Prostate gland (tissue), 2 donors: ENCODE measurements around the gene VENTX. TPM values are rescaled to one million over a fixed set of nuclear protein-coding genes. Genes with fewer than 3 reads are reported as not detected.

Experiments used
- DNase-seq: peaks from one replicate; pipeline ENCODE4 v3.0.0-alpha.2; 2019; ENCODE audit warnings: low spot score
- H3K27ac ChIP-seq, 2 donors: fragments of 200-600 bp; sonication (generic); 2 replicates each; pipeline ENCODE4 v1.5.1; 2017 to 2019
- H3K27me3 ChIP-seq: fragments of 200-600 bp; sonication (generic); replicated peaks from 2 replicates; pipeline ENCODE4 v1.5.1; 2019; ENCODE audit not compliant: insufficient read depth
- H3K36me3 ChIP-seq, 2 donors: fragments of 200-600 bp; sonication (generic); 1 replicate in 1 of 2; 2 replicates in 1 of 2; pipeline versions ENCODE4 v1.5.1 to v1.8.1; 2017 to 2019
- H3K4me1 ChIP-seq: fragments of 200-600 bp; sonication (generic); replicated peaks from 2 replicates; pipeline ENCODE4 v1.5.1; 2019
- H3K4me3 ChIP-seq, 2 donors: fragments of 200-600 bp; sonication (generic); 2 replicates each; pipeline ENCODE4 v1.5.1; 2017 to 2019
- H3K9me3 ChIP-seq: fragments of 200-600 bp; sonication (generic); 2 replicates; pipeline ENCODE4 v1.5.1; 2017
- POLR2A ChIP-seq: fragments of 450-650 bp; IDR thresholded peaks from one replicate; pipeline ENCODE4 v1.6.1; 2016; ENCODE audit warnings: antibody characterized with exemption, mild to moderate bottlenecking
- POLR2AphosphoS5 ChIP-seq: sonication (generic); formaldehyde crosslinking; IDR thresholded peaks from one replicate; pipeline ENCODE4 v1.6.1; 2017; ENCODE audit warnings: antibody characterized with exemption
- WGBS: methylation state at CpG from one replicate; pipeline ENCODE4 v1.1.5; 2018; 5-methylcytosine and 5-hydroxymethylcytosine counted together
- intact Hi-C: fragments of 100-400 bp; cut with DNase I; formaldehyde crosslinking; loops from one replicate; pipeline ENCODE4 v1.14.2; 2022
- total RNA-seq, 2 donors: library from RNA; depleted of rRNA; stranded (reverse); fragments of >200 nt; gene quantifications; one replicate each; pipeline ENCODE4 v1.1.0, GENCODE V29; 2016
- TF ChIP-seq, protein P1 (sequence below), 4 experiments: fragments of 200-600 bp in 2 of 4; fragments of 450-650 bp in 2 of 4; sonication (generic) in 2 of 4; IDR thresholded peaks; 1 replicate in 3 of 4; 2 replicates in 1 of 4; pipeline ENCODE4 v1.5.1; 2016 to 2019; ENCODE audit warnings: antibody characterized with exemption in 4 of 4, mild to moderate bottlenecking in 2 of 4, moderate library complexity in 2 of 4

Gene VENTX
- total RNA-seq, 2 donors from 2014 or later: 0.18 to 1.8 TPM

DNA sequence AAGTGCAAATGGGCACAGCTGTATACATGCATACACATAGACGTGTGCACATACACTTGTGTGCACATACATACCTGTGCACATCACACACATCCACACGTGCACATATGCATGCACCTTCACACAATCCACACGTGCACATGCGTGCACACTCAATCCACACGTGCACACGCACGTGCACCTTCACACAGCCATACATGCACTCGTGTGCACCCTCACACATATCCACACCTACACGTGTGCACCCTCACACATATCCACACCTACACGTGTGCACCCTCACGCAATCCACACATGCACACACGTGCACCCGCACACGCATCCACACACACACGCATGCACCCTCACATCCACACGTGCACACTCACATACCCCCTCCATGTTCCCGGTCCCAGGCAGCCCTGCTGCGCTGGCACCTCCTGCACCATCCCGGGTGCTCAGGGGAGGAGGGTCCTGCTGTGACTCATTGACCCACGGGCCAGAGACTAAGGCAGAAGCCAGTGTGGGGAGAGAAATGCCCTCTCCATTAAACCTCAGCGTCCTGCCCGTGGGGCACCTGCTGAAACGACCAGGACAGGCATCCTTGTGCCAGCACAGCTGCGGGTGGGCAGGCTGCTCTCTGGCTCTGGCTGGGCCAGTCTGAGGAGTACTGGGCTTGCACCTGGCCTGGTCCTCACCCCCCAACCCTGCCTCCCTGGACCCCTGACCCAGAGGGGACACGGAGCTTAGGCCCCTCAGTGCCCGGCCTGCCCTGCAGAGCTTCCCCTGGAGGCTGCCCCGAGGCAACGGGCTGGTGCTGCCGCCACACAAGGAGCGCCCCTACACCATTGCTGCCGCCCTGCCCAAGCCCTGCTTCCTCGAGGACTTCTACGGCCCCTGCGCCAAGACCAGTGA is 25.4 kb upstream of the VENTX start:
- H3K4me1 ChIP-seq: no peaks in the 10 kb centered on the region
- intact Hi-C loops: no loop called here
- no peaks in the 10 kb centered on the region for H3K36me3 ChIP-seq
- WGBS: 88% methylated on average over 34 of the region's 34 CpGs
- TF ChIP-seq POLR2AphosphoS5 (no peak), POLR2A (no peak)
- TF ChIP-seq, protein P1, sequence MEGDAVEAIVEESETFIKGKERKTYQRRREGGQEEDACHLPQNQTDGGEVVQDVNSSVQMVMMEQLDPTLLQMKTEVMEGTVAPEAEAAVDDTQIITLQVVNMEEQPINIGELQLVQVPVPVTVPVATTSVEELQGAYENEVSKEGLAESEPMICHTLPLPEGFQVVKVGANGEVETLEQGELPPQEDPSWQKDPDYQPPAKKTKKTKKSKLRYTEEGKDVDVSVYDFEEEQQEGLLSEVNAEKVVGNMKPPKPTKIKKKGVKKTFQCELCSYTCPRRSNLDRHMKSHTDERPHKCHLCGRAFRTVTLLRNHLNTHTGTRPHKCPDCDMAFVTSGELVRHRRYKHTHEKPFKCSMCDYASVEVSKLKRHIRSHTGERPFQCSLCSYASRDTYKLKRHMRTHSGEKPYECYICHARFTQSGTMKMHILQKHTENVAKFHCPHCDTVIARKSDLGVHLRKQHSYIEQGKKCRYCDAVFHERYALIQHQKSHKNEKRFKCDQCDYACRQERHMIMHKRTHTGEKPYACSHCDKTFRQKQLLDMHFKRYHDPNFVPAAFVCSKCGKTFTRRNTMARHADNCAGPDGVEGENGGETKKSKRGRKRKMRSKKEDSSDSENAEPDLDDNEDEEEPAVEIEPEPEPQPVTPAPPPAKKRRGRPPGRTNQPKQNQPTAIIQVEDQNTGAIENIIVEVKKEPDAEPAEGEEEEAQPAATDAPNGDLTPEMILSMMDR (IDR thresholded peaks at IDR 0.05): no peak
- H3K4me3 ChIP-seq: no peak overlapping the region
- H3K9me3 ChIP-seq: no peaks in the 10 kb centered on the region
- DNase-seq: no peak
- no peaks in the 10 kb centered on the region for H3K27me3 ChIP-seq
- no peak overlapping the region for H3K27ac ChIP-seq

DNA sequence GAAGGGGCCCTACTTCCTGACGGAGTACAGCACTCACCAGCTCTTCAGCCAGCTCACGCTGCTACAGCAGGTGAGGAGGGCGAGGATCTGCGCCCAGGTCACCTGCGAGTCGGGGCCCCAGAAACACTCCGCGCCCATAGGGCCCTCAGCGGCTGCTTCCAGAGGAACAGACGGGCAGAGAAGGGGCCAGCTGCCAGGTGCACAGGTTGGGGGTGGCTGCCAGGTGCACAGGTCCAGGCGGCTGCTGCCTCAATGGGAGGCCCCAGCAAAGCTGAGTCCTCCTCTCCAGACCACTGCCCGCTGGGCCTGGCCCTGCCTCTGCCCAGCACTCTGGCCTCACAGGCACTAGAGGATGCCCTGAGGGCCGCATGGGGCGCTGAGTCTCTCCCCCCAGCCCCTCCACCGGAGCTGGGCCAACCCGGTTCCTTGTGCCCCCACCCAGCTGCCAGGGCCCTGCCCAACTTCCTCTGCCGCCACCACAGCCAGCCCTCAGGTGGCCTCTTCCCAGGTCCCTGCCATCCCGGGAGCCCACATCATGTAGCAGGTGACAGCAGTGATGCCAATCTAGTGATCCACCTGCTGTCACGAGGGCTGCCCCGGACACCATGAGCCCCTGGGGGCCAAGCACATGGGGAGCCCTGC is 24.7 kb upstream of the VENTX start:
- WGBS: 85% methylated on average over 11 of the region's 20 CpGs
- no peak for DNase-seq
- H3K27me3 ChIP-seq: no peaks in the 10 kb centered on the region
- no peaks in the 10 kb centered on the region for H3K9me3 ChIP-seq
- intact Hi-C loops: no loop called here
- TF ChIP-seq POLR2A (no peak), POLR2AphosphoS5 (no peak)
- TF ChIP-seq, protein P1 (IDR thresholded peaks at IDR 0.05): no peak
- H3K4me3 ChIP-seq: no peak overlapping the region
- no peaks in the 10 kb centered on the region for H3K4me1 ChIP-seq
- no peak overlapping the region for H3K27ac ChIP-seq
- no peaks in the 10 kb centered on the region for H3K36me3 ChIP-seq

DNA sequence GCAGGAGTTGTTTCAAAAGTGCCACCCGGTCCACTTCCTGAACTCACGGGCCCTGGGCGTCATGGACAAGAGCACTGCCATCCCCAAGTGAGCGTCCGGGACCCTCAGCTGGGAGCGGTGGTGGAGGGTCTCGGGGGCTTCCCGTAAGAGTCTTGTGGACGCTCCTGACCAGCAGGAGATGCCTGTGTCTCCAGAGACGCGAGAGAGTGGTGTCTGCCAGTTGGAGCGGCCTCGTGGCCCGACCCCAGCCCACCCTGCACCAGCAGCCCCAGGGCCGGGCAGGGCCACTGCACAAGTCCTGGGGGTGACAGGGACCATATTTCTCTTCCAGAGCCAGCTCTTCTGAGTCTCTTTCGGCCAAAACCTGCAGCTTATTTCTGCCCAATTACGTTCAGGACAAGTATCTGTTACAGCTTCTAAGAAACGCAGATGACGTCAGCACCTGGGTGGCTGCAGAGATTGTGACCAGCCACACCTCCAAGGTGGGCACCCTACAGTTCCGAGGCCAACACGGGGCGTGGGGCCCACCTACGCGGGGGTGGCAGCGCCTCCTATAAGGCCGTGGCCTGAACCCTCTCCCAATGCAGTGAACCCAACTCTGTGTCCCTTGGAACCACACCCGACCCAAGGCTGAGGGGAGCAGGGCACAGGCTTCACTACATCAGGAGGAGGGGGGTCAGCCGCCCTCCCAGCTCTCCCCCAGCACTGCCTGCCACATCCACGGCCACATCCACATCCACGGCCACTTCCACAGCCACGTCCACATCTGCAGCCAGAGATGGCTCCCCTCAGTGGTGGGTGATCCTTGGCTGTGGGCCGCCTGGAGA is 23.8 kb upstream of the VENTX start:
- Histone ChIP-seq H3K27ac (no peak overlapping the region), H3K4me1 (no peaks in the 10 kb centered on the region), H3K4me3 (no peak overlapping the region), H3K9me3 (no peaks in the 10 kb centered on the region), H3K36me3 (no peaks in the 10 kb centered on the region), H3K27me3 (no peaks in the 10 kb centered on the region)
- intact Hi-C loops: no loop called here
- TF ChIP-seq, protein P1 (IDR thresholded peaks at IDR 0.05): no peak
- TF ChIP-seq POLR2AphosphoS5 (no peak), POLR2A (no peak)
- WGBS: 88% methylated on average over 30 of the region's 32 CpGs
- no peak for DNase-seq

DNA sequence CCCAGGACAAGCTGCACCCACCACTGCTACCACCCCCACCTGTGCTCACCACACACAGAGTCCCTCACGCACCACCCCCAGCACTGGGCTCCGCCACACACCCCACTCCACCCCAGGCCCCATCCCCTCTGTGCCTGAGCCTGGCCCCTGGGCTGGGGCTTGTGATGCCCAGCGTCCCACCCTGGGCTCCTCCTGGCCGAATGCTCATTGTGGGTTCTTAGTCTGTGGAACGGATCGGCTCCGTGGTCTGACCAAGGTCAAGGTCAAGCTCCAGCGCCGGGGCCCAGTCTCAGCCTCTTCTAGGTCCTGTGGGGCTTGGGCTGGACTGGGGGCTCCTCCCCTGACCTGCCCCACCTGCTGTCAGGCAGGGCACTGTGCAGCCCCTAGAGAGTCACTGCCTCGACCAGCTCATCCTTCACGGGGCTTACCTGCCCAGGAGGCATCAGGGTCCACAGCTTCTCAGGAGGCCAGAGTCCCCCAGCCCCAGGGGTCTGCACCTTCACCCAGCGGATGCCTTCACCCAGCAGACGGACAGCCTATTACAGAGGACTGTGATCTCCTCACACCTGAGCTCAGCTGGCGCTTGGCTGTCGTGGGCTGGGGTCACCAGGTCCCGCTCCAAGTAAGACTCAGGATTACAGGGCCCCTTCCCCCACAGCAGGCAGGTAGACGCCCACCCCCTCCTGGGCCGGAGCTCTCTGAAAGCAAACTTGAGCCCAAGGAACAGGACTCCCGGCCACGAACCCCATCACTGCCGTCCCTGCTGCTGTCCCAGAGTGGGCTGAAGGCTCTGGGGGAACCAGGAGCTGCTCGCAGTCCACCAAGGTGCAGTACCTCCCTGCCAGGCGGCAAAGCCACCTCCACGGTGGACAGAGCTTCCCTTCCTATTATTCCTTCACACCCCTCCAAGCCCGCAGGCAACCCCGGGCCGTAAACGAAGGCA is 22.9 kb upstream of the VENTX start:
- Histone ChIP-seq H3K4me3 (no peak overlapping the region), H3K36me3 (no peaks in the 10 kb centered on the region), H3K4me1 (no peaks in the 10 kb centered on the region), H3K27me3 (peaks cover 7% of the 10 kb centered on the region), H3K9me3 (no peaks in the 10 kb centered on the region), H3K27ac (no peak overlapping the region)
- intact Hi-C loops: no loop called here
- WGBS: 81% methylated on average over 28 of the region's 28 CpGs
- TF ChIP-seq POLR2A (no peak), POLR2AphosphoS5 (no peak)
- no peak for DNase-seq
